HG03460 (cell line): ENCODE measurements around the gene LRP1B.

Source experiments
- ATAC-seq: cut with Tn5 transposase; IDR thresholded peaks from one replicate; pipeline ENCODE4 v1.9.1; 2021; ENCODE audit not compliant: unreplicated experiment

The LRP1B gene

GRCh38 chr2:141364821-141365220 lies 766.0 kb downstream of the LRP1B start:
- ATAC-seq: no peak

GRCh38 chr2:141362311-141362710 lies 768.5 kb downstream of the LRP1B start:
- ATAC-seq: no peak

GRCh38 chr2:141348481-141348880 lies 782.3 kb downstream of the LRP1B start:
- no peak for ATAC-seq

- ATAC-seq: no peak
Measured at GRCh38 chr2:141341444-141341843, 789.4 kb downstream of the LRP1B start.

GRCh38 chr2:141331127-141331526 lies 799.7 kb downstream of the LRP1B start:
- ATAC-seq: no peak

GRCh38 chr2:141329964-141330363 lies 800.9 kb downstream of the LRP1B start:
- no peak for ATAC-seq

GRCh38 chr2:141323571-141323970 lies 807.2 kb downstream of the LRP1B start:
- no peak for ATAC-seq

- no peak for ATAC-seq
Measured at GRCh38 chr2:141317986-141318385, 812.8 kb downstream of the LRP1B start.

GRCh38 chr2:141316606-141317005 lies 814.2 kb downstream of the LRP1B start:
- ATAC-seq: no peak

- ATAC-seq: no peak
Measured at GRCh38 chr2:141316103-141316502, 814.7 kb downstream of the LRP1B start.

- no peak for ATAC-seq
Measured at GRCh38 chr2:141313972-141314371, 816.8 kb downstream of the LRP1B start.

- no peak for ATAC-seq
Measured at GRCh38 chr2:141311430-141311829, 819.4 kb downstream of the LRP1B start.

- no peak for ATAC-seq
Measured at GRCh38 chr2:141306368-141306767, 824.4 kb downstream of the LRP1B start.

GRCh38 chr2:141301551-141301950 lies 829.3 kb downstream of the LRP1B start:
- ATAC-seq: no peak

- no peak for ATAC-seq
Measured at GRCh38 chr2:141280037-141280436, 850.8 kb downstream of the LRP1B start.

GRCh38 chr2:141271346-141271745 lies 859.5 kb downstream of the LRP1B start:
- no peak for ATAC-seq

- no peak for ATAC-seq
Measured at GRCh38 chr2:141264848-141265247, 866.0 kb downstream of the LRP1B start.

GRCh38 chr2:141260911-141261310 lies 869.9 kb downstream of the LRP1B start:
- ATAC-seq: no peak

- ATAC-seq: no peak
Measured at GRCh38 chr2:141259683-141260082, 871.1 kb downstream of the LRP1B start.

GRCh38 chr2:141242008-141242407 lies 888.8 kb downstream of the LRP1B start:
- no peak for ATAC-seq

- ATAC-seq: no peak
Measured at GRCh38 chr2:141226560-141226959, 904.3 kb downstream of the LRP1B start.

GRCh38 chr2:141207036-141207385 lies 923.8 kb downstream of the LRP1B start:
- no peak for ATAC-seq

GRCh38 chr2:141201016-141201565 lies 929.7 kb downstream of the LRP1B start:
- ATAC-seq: no peak

GRCh38 chr2:141200191-141200590 lies 930.6 kb downstream of the LRP1B start:
- ATAC-seq: no peak
